HepG2 (cell line): ENCODE measurements around the gene COX14. TPM values are rescaled to one million over a fixed set of nuclear protein-coding genes. Genes with fewer than 3 reads are reported as not detected.
A peak's percentile ranks its signal among the peaks of the same experiment; 100 is the strongest.

Experiments
- HNRNPH1 ChIP-seq: fragments of 200-400 bp; formaldehyde crosslinking; optimal IDR thresholded peaks from 2 replicates; pipeline ENCODE3; 2017; ENCODE audit warnings: mild to moderate bottlenecking, low read depth, low read length
- TEAD3 ChIP-seq: optimal IDR thresholded peaks from 2 replicates; pipeline ENCODE3; 2016; ENCODE audit warnings: borderline replicate concordance
- ZNF883 ChIP-seq: sonication (generic); formaldehyde crosslinking; IDR thresholded peaks from 2 replicates; pipeline ENCODE4 v1.5.1; 2020; ENCODE audit warnings: mild to moderate bottlenecking, missing genetic modification reagents; ENCODE audit errors: not compliant biosample characterization
- polyA plus RNA-seq, 8 experiments: library from polyadenylated mRNA; depleted of rRNA in 3 of 8; stranded (reverse) in 7 of 8; unstranded in 1 of 8; fragments of >200 nt; fragmentation: Illumina TruSeq in 4 of 8; extraction: Trizol in 4 of 8; gene quantifications; 2 replicates each; pipeline versions ENCODE4 v1.2.1 to v1.2.3, GENCODE V29; 2011 to 2016; ENCODE audit warnings: low read depth in 4 of 8, missing spikeins in 1 of 8, mixed read lengths in 1 of 8; ENCODE audit not compliant: insufficient read depth in 1 of 8
- total RNA-seq, 5 experiments: library from RNA; depleted of rRNA; stranded (reverse); fragments of >200 nt; fragmentation: Illumina TruSeq; extraction: Trizol; gene quantifications; 2 replicates each; pipeline ENCODE4 v1.2.3, GENCODE V29; 2016; ENCODE audit warnings: low read depth in 1 of 5
- TF ChIP-seq, protein P1 (sequence below): sonication (generic); formaldehyde crosslinking; IDR thresholded peaks from 2 replicates; pipeline ENCODE4 v1.4.0; 2020; ENCODE audit warnings: low read depth, missing genetic modification reagents
- TF ChIP-seq, protein P2 (sequence below), 2 experiments: fragments of 450-650 bp in 1 of 2; sonication (generic) in 1 of 2; formaldehyde crosslinking in 1 of 2; IDR thresholded peaks; 2 replicates each; pipeline versions ENCODE4 v1.6.1 to v1.8.0; 2016 to 2022; ENCODE audit warnings: antibody characterized with exemption in 1 of 2, mild to moderate bottlenecking in 1 of 2, missing genetic modification reagents in 1 of 2
- TF ChIP-seq, protein P3 (sequence below): sonication (generic); formaldehyde crosslinking; IDR thresholded peaks from 2 replicates; pipeline ENCODE4 v1.5.0; 2020; ENCODE audit warnings: mild to moderate bottlenecking, missing genetic modification reagents, borderline replicate concordance
- TF ChIP-seq, protein P4 (sequence below): sonication (generic); formaldehyde crosslinking; IDR thresholded peaks from 2 replicates; pipeline ENCODE4 v1.5.1; 2020; ENCODE audit warnings: mild to moderate bottlenecking, missing genetic modification reagents, moderate library complexity

COX14 gene
- total and polyA plus RNA-seq, 2 of the 13 experiments (the other 11 are each of a cell fraction or from before 2014, with no cell fraction given), result 53.0 to 71.6 TPM

DNA sequence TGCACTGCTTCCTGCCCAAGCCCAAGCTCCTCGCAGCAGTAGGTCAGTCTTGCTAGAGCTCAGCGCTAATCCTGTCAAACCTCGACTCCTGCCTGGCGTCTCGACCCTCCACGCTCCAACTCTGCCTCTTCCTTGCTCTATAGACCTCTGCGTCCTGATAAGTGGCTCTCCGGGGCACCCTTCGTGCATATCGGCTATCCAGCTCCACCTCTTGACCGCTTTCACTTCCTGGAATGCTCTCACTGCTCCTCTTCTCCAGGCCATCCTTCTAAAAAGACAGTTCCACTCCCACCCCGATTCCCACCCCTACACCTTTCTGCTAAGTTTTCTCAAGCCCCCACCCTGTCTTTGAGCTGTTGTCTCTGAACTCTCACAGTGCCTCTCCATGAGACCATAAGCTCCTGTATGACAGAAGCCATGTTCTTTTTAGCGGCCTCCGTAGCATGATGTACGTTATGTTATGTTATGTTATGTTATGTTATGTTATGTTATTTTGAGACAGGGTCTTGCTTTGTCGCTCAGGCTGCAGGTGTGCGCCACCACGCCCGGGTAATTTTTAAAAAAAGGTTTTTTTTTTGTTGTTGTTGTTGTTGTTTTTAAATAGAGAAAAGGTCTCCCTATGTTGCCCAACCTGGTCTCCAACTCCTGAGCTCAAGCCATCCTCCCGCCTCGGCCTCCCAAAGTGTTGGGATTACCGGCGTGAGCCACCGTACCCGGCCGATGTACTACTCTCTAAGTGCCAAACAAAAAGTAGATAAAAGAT lies 601 bp downstream of the COX14 start (continued):
- TF ChIP-seq, protein P1, sequence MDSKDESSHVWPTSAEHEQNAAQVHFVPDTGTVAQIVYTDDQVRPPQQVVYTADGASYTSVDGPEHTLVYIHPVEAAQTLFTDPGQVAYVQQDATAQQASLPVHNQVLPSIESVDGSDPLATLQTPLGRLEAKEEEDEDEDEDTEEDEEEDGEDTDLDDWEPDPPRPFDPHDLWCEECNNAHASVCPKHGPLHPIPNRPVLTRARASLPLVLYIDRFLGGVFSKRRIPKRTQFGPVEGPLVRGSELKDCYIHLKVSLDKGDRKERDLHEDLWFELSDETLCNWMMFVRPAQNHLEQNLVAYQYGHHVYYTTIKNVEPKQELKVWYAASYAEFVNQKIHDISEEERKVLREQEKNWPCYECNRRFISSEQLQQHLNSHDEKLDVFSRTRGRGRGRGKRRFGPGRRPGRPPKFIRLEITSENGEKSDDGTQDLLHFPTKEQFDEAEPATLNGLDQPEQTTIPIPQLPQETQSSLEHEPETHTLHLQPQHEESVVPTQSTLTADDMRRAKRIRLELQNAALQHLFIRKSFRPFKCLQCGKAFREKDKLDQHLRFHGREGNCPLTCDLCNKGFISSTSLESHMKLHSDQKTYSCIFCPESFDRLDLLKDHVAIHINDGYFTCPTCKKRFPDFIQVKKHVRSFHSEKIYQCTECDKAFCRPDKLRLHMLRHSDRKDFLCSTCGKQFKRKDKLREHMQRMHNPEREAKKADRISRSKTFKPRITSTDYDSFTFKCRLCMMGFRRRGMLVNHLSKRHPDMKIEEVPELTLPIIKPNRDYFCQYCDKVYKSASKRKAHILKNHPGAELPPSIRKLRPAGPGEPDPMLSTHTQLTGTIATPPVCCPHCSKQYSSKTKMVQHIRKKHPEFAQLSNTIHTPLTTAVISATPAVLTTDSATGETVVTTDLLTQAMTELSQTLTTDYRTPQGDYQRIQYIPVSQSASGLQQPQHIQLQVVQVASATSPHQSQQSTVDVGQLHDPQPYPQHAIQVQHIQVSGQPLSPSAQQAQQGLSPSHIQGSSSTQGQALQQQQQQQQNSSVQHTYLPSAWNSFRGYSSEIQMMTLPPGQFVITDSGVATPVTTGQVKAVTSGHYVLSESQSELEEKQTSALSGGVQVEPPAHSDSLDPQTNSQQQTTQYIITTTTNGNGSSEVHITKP (CRISPR knock-in tag), result no peak
- peak; percentile 51 for TF ChIP-seq ZNF883 (CRISPR knock-in tag)
- no peak for TF ChIP-seq HNRNPH1
- peak; percentile 64 for TF ChIP-seq TEAD3 (CRISPR knock-in tag)
- TF ChIP-seq, protein P2, sequence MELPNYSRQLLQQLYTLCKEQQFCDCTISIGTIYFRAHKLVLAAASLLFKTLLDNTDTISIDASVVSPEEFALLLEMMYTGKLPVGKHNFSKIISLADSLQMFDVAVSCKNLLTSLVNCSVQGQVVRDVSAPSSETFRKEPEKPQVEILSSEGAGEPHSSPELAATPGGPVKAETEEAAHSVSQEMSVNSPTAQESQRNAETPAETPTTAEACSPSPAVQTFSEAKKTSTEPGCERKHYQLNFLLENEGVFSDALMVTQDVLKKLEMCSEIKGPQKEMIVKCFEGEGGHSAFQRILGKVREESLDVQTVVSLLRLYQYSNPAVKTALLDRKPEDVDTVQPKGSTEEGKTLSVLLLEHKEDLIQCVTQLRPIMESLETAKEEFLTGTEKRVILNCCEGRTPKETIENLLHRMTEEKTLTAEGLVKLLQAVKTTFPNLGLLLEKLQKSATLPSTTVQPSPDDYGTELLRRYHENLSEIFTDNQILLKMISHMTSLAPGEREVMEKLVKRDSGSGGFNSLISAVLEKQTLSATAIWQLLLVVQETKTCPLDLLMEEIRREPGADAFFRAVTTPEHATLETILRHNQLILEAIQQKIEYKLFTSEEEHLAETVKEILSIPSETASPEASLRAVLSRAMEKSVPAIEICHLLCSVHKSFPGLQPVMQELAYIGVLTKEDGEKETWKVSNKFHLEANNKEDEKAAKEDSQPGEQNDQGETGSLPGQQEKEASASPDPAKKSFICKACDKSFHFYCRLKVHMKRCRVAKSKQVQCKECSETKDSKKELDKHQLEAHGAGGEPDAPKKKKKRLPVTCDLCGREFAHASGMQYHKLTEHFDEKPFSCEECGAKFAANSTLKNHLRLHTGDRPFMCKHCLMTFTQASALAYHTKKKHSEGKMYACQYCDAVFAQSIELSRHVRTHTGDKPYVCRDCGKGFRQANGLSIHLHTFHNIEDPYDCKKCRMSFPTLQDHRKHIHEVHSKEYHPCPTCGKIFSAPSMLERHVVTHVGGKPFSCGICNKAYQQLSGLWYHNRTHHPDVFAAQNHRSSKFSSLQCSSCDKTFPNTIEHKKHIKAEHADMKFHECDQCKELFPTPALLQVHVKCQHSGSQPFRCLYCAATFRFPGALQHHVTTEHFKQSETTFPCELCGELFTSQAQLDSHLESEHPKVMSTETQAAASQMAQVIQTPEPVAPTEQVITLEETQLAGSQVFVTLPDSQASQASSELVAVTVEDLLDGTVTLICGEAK (IDR thresholded peaks at IDR 0.05), result no peak
- TF ChIP-seq, protein P2 (CRISPR knock-in tag; IDR thresholded peaks at IDR 0.05), result 0 out of 2 replicates have a peak, but pooled peaks have one; percentile 5
- TF ChIP-seq, protein P3, sequence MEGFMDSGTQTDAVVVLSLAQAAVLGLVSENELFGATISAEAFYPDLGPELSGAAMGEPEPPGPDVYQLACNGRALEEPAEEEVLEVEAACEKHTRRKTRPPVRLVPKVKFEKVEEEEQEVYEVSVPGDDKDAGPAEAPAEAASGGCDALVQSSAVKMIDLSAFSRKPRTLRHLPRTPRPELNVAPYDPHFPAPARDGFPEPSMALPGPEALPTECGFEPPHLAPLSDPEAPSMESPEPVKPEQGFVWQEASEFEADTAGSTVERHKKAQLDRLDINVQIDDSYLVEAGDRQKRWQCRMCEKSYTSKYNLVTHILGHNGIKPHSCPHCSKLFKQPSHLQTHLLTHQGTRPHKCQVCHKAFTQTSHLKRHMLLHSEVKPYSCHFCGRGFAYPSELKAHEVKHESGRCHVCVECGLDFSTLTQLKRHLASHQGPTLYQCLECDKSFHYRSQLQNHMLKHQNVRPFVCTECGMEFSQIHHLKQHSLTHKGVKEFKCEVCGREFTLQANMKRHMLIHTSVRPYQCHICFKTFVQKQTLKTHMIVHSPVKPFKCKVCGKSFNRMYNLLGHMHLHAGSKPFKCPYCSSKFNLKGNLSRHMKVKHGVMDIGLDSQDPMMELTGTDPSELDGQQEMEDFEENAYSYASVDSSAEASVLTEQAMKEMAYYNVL, result no peak
- TF ChIP-seq, protein P4, sequence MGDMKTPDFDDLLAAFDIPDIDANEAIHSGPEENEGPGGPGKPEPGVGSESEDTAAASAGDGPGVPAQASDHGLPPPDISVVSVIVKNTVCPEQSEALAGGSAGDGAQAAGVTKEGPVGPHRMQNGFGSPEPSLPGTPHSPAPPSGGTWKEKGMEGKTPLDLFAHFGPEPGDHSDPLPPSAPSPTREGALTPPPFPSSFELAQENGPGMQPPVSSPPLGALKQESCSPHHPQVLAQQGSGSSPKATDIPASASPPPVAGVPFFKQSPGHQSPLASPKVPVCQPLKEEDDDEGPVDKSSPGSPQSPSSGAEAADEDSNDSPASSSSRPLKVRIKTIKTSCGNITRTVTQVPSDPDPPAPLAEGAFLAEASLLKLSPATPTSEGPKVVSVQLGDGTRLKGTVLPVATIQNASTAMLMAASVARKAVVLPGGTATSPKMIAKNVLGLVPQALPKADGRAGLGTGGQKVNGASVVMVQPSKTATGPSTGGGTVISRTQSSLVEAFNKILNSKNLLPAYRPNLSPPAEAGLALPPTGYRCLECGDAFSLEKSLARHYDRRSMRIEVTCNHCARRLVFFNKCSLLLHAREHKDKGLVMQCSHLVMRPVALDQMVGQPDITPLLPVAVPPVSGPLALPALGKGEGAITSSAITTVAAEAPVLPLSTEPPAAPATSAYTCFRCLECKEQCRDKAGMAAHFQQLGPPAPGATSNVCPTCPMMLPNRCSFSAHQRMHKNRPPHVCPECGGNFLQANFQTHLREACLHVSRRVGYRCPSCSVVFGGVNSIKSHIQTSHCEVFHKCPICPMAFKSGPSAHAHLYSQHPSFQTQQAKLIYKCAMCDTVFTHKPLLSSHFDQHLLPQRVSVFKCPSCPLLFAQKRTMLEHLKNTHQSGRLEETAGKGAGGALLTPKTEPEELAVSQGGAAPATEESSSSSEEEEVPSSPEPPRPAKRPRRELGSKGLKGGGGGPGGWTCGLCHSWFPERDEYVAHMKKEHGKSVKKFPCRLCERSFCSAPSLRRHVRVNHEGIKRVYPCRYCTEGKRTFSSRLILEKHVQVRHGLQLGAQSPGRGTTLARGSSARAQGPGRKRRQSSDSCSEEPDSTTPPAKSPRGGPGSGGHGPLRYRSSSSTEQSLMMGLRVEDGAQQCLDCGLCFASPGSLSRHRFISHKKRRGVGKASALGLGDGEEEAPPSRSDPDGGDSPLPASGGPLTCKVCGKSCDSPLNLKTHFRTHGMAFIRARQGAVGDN (CRISPR knock-in tag), result peak; percentile 70
